HCT116 (cell line): ENCODE measurements around the gene TAS1R1. TPM values are rescaled to one million over a fixed set of nuclear protein-coding genes. Genes with fewer than 3 reads are reported as not detected.

Experiments used
- ATAC-seq: fragments of 200-7000 bp; cut with Tn5 transposase; 2 replicates; pipeline ENCODE4 v1.9.1; 2020; ENCODE audit warnings: mild to moderate bottlenecking, moderate library complexity
- BruUV-seq: library from RNA; stranded (reverse); fragments of 400-500 nt; replicated peaks from 2 replicates; lab custom pipeline; 2021; lab: Mats Ljungman, UMichigan
- CTCF ChIA-PET: fragments of 300-600 bp; sonication (Branson Sonifier 250); formaldehyde crosslinking; loops from one replicate; lab custom pipeline; 2021; ENCODE audit warnings: antibody characterized with exemption; lab: Charles Lee
- POLR2A ChIA-PET: fragments of 300-600, 350-600 bp; sonication (Branson Sonifier 250); formaldehyde crosslinking; loops from one replicate; lab custom pipeline; 2021; ENCODE audit warnings: antibody characterized with exemption; lab: Charles Lee
- RAD21 ChIA-PET, 2 experiments: fragments of 300-600 bp; sonication (Branson Sonifier 250); formaldehyde crosslinking; loops; one replicate each; lab custom pipeline; 2023; ENCODE audit warnings: low total read pairs in 2 of 2; ENCODE audit not compliant: uncharacterized antibody in 2 of 2, unreplicated experiment in 2 of 2, low non-redundant PET in 1 of 2; lab: Charles Lee
- DNase-seq: peaks from one replicate; pipeline ENCODE4 v3.0.0-alpha.2; 2010; ENCODE audit warnings: low read depth, low spot score
- H2AFZ ChIP-seq: fragments of 200-600 bp; shearing (Covaris generic), sonication (generic); 2 replicates; pipeline ENCODE4 v1.6.1; 2017; ENCODE audit warnings: low read depth, mixed run types, mixed read lengths, antibody characterized with exemption, low read length; ENCODE audit not compliant: poor library complexity, severe bottlenecking
- H3K27ac ChIP-seq: 2 replicates; pipeline ENCODE4 v1.5.1; 2012; ENCODE audit warnings: low read depth, low read length
- H3K27me3 ChIP-seq: fragments of 200-600 bp; sonication (generic); 2 replicates; pipeline ENCODE4 v1.6.1; 2016; ENCODE audit warnings: mixed run types, low read length, mixed read lengths; ENCODE audit not compliant: insufficient read depth
- H3K36me3 ChIP-seq, 2 experiments: fragments of 200-500 bp in 1 of 2; fragments of 200-600 bp in 1 of 2; sonication (Bioruptor generic) in 1 of 2; sonication (generic) in 1 of 2; 2 replicates each; pipeline versions ENCODE4 v1.5.1 to v1.6.1; 2014 to 2016; ENCODE audit warnings: low read length in 2 of 2, inconsistent platforms in 1 of 2, mixed read lengths in 1 of 2, mixed run types in 1 of 2; ENCODE audit not compliant: insufficient read depth in 2 of 2, control insufficient read depth in 1 of 2
- H3K4me1 ChIP-seq, 2 experiments: fragments of 200-600 bp in 1 of 2; sonication (generic) in 1 of 2; 2 replicates each; pipeline versions ENCODE4 v1.5.1 to v1.6.1; 2012 to 2017; ENCODE audit warnings: low read length in 2 of 2, inconsistent platforms in 1 of 2, mild to moderate bottlenecking in 1 of 2, mixed read lengths in 1 of 2, mixed run types in 1 of 2, moderate library complexity in 1 of 2; ENCODE audit not compliant: insufficient read depth in 2 of 2, control insufficient read depth in 1 of 2
- H3K4me2 ChIP-seq: fragments of 200-600 bp; sonication (generic); 2 replicates; pipeline ENCODE4 v1.6.1; 2017; ENCODE audit warnings: mixed run types, low read length, mixed read lengths
- H3K4me3 ChIP-seq, 2 experiments: fragments of 200-600 bp in 1 of 2; sonication (generic) in 1 of 2; replicated peaks in 1 of 2; 2 replicates each; pipeline ENCODE4 v1.5.1; 2011 to 2016; ENCODE audit warnings: low read length in 2 of 2, control low read depth in 1 of 2, low read depth in 1 of 2, mild to moderate bottlenecking in 1 of 2, mixed read lengths in 1 of 2, mixed run types in 1 of 2
- H3K79me2 ChIP-seq: fragments of 200-600 bp; sonication (generic); 2 replicates; pipeline ENCODE4 v1.6.1; 2017; ENCODE audit warnings: mild to moderate bottlenecking, mixed run types, low read length, moderate library complexity, mixed read lengths; ENCODE audit not compliant: insufficient read depth
- H3K9ac ChIP-seq: fragments of 200-600 bp; sonication (generic); 2 replicates; pipeline ENCODE4 v1.6.1; 2016; ENCODE audit warnings: low read length, mixed read lengths
- H3K9me2 ChIP-seq: fragments of 200-600 bp; sonication (generic), shearing (Covaris generic); 2 replicates; pipeline ENCODE4 v1.6.1; 2017; ENCODE audit warnings: mixed run types, mild to moderate bottlenecking, moderate library complexity; ENCODE audit not compliant: insufficient read depth
- H3K9me3 ChIP-seq, 2 experiments: fragments of 200-500 bp in 1 of 2; fragments of 200-600 bp in 1 of 2; sonication (Bioruptor generic) in 1 of 2; sonication (generic) in 1 of 2; 2 replicates each; pipeline ENCODE4 v1.6.1; 2014 to 2017; ENCODE audit warnings: low read length in 2 of 2, mixed read lengths in 2 of 2, inconsistent platforms in 1 of 2, low read depth in 1 of 2, mild to moderate bottlenecking in 1 of 2, mixed run types in 1 of 2, moderate library complexity in 1 of 2; ENCODE audit not compliant: control insufficient read depth in 1 of 2, insufficient read depth in 1 of 2
- H4K20me1 ChIP-seq: fragments of 200-600 bp; sonication (generic), shearing (Covaris generic); 2 replicates; pipeline ENCODE4 v1.6.1; 2017; ENCODE audit warnings: mixed run types, mild to moderate bottlenecking, moderate library complexity; ENCODE audit not compliant: insufficient read depth
- EZH2phosphoT487 ChIP-seq: fragments of 200-600 bp; IDR thresholded peaks from 2 replicates; pipeline ENCODE4 v1.6.1; 2018; ENCODE audit warnings: antibody characterized with exemption, borderline replicate concordance
- FOSL1 ChIP-seq: IDR thresholded peaks from 2 replicates; pipeline ENCODE4 v1.6.1; 2012; ENCODE audit warnings: low read depth
- POLR2AphosphoS5 ChIP-seq: IDR thresholded peaks from 2 replicates; pipeline ENCODE4 v1.6.1; 2011; ENCODE audit warnings: mild to moderate bottlenecking, low read depth, low read length, moderate library complexity
- SIN3A ChIP-seq: IDR thresholded peaks from 2 replicates; pipeline ENCODE4 v1.6.1; 2012; ENCODE audit warnings: low read depth
- TCF7L2 ChIP-seq: IDR thresholded peaks from 2 replicates; pipeline ENCODE4 v1.7.0; 2011; ENCODE audit warnings: borderline replicate concordance, inconsistent platforms; ENCODE audit not compliant: insufficient read depth, insufficient read length; ENCODE audit errors: extremely low read depth
- ZFX ChIP-seq: fragments of 450-650 bp; IDR thresholded peaks from 2 replicates; pipeline ENCODE4 v1.6.1; 2017
- intact Hi-C: fragments of 100-400 bp; cut with micrococcal nuclease; formaldehyde crosslinking; loops from 2 replicates; pipeline ENCODE4 v1.10.0; 2022
- total RNA-seq: library from RNA; stranded (reverse); gene quantifications from one replicate; pipeline ENCODE4 v1.2.1, GENCODE V29; 2021; ENCODE audit not compliant: unreplicated experiment

Gene TAS1R1
- total RNA-seq, 1 experiment from 2014 or later, result not detected

DNA sequence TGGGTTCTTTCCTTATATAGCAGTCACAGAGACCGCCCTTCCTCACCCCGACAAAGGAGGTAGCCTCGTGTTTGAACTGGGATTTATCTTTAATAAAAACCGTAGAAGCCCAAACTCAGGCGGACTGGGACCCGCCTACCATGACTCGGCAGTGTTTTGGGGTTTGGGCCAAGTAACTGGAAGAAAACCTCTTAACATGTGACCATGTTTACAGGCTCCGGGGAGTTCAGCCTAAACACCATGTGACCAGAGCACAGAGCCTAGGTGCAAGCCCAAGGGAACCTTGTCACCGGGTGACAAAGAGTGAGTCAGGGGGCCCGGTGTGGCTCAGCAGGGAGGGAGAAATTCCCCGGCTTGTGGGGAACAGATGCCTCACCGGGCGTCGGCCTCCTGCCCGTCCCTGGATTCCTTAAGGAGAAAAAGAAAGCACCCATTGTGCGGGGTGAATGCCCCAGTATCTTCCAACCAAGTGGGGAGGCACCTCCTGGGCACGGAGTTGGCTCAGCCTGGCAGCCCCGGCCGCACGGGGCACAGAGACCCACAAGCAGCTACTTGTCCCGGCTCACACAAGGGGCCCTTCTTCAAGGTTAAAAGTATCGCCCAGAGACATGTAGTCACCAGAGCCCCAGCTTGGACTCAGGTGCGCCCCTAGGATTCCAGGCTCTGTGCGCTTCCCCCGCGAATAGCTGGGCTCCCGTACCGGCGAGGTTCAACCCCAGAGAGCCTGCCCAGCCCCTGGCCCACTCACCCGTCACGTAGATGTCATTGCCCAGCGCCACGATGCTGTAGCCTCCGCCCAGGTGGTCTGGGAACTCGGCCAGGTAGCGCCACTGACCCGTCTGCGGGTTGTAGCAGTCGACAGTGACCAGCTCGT, 46.2 kb downstream of the TAS1R1 start (continued):
- TF ChIP-seq POLR2AphosphoS5 (no peak), SIN3A (no peak), EZH2phosphoT487 (no peak), FOSL1 (no peak)

- Histone ChIP-seq H3K4me2 (peak overlapping the region; percentile 86), H3K27me3 (no peaks in the 10 kb centered on the region), H2AFZ (no peak overlapping the region), H3K9me3 (no peaks in the 10 kb centered on the region), H3K4me3 (peak overlapping the region; percentile 87 to 96), H3K36me3 (peaks cover 11 to 25% of the 10 kb centered on the region in 2 experiments; a peak in 3 of 4 replicates), H3K27ac (peak overlapping the region; percentile 95)
- DNase-seq, result no peak
- RAD21 ChIA-PET, result no interaction called here
- TF ChIP-seq FOSL1, result no peak
- peak; percentile 78; the same call in 1 of the 2 replicates for TF ChIP-seq ZFX
- TF ChIP-seq POLR2AphosphoS5, result peak; percentile 24; the same call in 1 of the 2 replicates
- peak; percentile 15 for TF ChIP-seq TCF7L2
- TF ChIP-seq, all 23 proteins: peak for 3
- BruUV-seq, result no TSS peak
- ChIA-PET POLR2A (interaction anchor here (0.7 to 1.6 kb wide), 5 partner anchors 11 to 29 kb away, joined by 3 to 10 read pairs (median 4); partner anchors contain the start of genes THAP3 and ZBTB48), CTCF (interaction anchor here (0.9 kb wide), 1 partner anchor 112 kb away, joined by 4 read pairs; no protein-coding TSS in a partner anchor)
- peak; percentile 52 for ATAC-seq
- Histone ChIP-seq H3K9ac (peak overlapping the region; percentile 85), H3K79me2 (peaks cover 55% of the 10 kb centered on the region), H3K9me2 (no peaks in the 10 kb centered on the region), H3K4me1 (peaks cover 22 to 33% of the 10 kb centered on the region in 2 experiments), H4K20me1 (peaks cover 14% of the 10 kb centered on the region; the same call in 1 of the 2 replicates)
- intact Hi-C loops, result loop anchor here (2.0 kb wide), 1 partner anchor 47 kb away; the partner anchor contains the start of genes NOL9 and TAS1R1
Observed at GRCh38 chr1:6601923-6602668, 47.0 kb downstream of the TAS1R1 start.
